Endodermal cell (in vitro differentiated cells): Measurements from ENCODE around the gene MYH7. TPM values are rescaled to one million over a fixed set of nuclear protein-coding genes. Genes with fewer than 3 reads are reported as not detected.

Source experiments
- DNase-seq: peaks from one replicate; pipeline ENCODE4 v3.0.0-alpha.2; 2017
- H3K27ac ChIP-seq: 2 replicates; pipeline ENCODE4 v1.5.1; 2013; ENCODE audit warnings: mild to moderate bottlenecking, low read depth, low read length, moderate library complexity
- H3K27me3 ChIP-seq: 2 replicates; pipeline ENCODE4 v1.6.1; 2013; ENCODE audit warnings: mild to moderate bottlenecking, low read length, moderate library complexity; ENCODE audit not compliant: insufficient read depth, control insufficient read depth, poor library complexity, severe bottlenecking
- H3K36me3 ChIP-seq: 2 replicates; pipeline ENCODE4 v1.7.0; 2013; ENCODE audit warnings: mild to moderate bottlenecking, low read length, moderate library complexity; ENCODE audit not compliant: control insufficient read depth, insufficient read depth
- H3K4me1 ChIP-seq: one replicate; pipeline ENCODE4 v1.7.0; 2013; ENCODE audit warnings: low read length; ENCODE audit not compliant: control insufficient read depth, insufficient read depth
- H3K4me3 ChIP-seq: 2 replicates; pipeline ENCODE4 v1.5.1; 2013; ENCODE audit warnings: mild to moderate bottlenecking, low read length, moderate library complexity
- H3K9ac ChIP-seq: 2 replicates; pipeline ENCODE4 v1.6.1; 2013; ENCODE audit warnings: mild to moderate bottlenecking, low read length, moderate library complexity; ENCODE audit not compliant: poor library complexity, severe bottlenecking; ENCODE audit errors: extremely low read depth
- H3K9me3 ChIP-seq: 2 replicates; pipeline ENCODE4 v1.6.1; 2013; ENCODE audit warnings: mild to moderate bottlenecking, low read length, moderate library complexity; ENCODE audit not compliant: control insufficient read depth
- H3K27ac Mint-ChIP-seq: 2 replicates; pipeline ENCODE4 v1.8.0; 2020; ENCODE audit warnings: mixed read lengths
- H3K27me3 Mint-ChIP-seq: 2 replicates; pipeline ENCODE4 v1.8.0; 2021; ENCODE audit warnings: mild to moderate bottlenecking, mixed read lengths; ENCODE audit not compliant: insufficient read depth
- H3K36me3 Mint-ChIP-seq: 2 replicates; pipeline ENCODE4 v1.8.0; 2020; ENCODE audit warnings: low read depth, mixed read lengths
- H3K4me1 Mint-ChIP-seq: 2 replicates; pipeline ENCODE4 v1.8.0; 2020; ENCODE audit warnings: mixed read lengths
- H3K4me3 Mint-ChIP-seq: 2 replicates; pipeline ENCODE4 v1.8.0; 2020; ENCODE audit warnings: mild to moderate bottlenecking, moderate library complexity, mixed read lengths
- H3K9me3 Mint-ChIP-seq: 2 replicates; pipeline ENCODE4 v1.8.0; 2020; ENCODE audit warnings: mild to moderate bottlenecking, mixed read lengths
- WGBS, 2 experiments: methylation state at CpG; one replicate each; pipeline versions ENCODE4 v1.1.5 to v1.1.7; 2013; ENCODE audit warnings: missing lambda C conversion rate in 2 of 2, mixed read lengths in 1 of 2; ENCODE audit not compliant: insufficient coverage in 1 of 2, insufficient read length in 1 of 2; 5-methylcytosine and 5-hydroxymethylcytosine counted together
- total RNA-seq, 2 donors: library from RNA; stranded (reverse); fragmentation: NEBNext Ultra II Directional in 1 of 2; extraction: Animal tissue kit (Norgen Biotek cat#: 25700) in 1 of 2; gene quantifications; 2 replicates in 1 of 2; 3 replicates in 1 of 2; pipeline ENCODE4 v1.2.1, GENCODE V29; 2021
- TF ChIP-seq, protein P1 (sequence below): fragments of 200-600 bp; sonication (generic); conservative IDR thresholded peaks from 2 replicates; pipeline ENCODE4 v1.5.0; 2021; ENCODE audit warnings: antibody characterized with exemption, mild to moderate bottlenecking

The MYH7 gene
- total RNA-seq, 2 donors from 2014 or later = 0.55 TPM; not detected in 1

DNA sequence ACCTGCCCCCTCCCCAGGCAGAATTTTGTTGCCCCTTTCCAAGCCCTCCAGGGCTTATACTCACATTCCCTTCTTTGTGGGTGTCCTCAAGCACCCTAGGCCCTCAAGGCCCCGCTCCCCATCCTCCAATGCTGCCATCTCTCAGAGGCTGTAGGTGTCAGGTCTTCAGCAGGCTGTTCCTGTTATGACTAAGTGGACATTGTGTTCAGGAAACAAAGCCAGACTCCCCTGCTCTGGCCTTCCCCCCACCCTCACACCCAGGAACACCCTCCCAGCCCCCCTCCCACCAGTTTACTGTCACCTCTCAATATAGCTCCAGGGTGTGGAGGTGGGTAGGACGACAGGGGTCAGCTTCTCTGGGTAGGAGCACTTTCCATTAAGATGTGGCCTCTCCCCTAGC, 26.0 kb downstream of the MYH7 start:
- TF ChIP-seq, protein P1, sequence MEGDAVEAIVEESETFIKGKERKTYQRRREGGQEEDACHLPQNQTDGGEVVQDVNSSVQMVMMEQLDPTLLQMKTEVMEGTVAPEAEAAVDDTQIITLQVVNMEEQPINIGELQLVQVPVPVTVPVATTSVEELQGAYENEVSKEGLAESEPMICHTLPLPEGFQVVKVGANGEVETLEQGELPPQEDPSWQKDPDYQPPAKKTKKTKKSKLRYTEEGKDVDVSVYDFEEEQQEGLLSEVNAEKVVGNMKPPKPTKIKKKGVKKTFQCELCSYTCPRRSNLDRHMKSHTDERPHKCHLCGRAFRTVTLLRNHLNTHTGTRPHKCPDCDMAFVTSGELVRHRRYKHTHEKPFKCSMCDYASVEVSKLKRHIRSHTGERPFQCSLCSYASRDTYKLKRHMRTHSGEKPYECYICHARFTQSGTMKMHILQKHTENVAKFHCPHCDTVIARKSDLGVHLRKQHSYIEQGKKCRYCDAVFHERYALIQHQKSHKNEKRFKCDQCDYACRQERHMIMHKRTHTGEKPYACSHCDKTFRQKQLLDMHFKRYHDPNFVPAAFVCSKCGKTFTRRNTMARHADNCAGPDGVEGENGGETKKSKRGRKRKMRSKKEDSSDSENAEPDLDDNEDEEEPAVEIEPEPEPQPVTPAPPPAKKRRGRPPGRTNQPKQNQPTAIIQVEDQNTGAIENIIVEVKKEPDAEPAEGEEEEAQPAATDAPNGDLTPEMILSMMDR = no peak
- Histone ChIP-seq H3K27ac (no peak overlapping the region), H3K9me3 (no peaks in the 10 kb centered on the region), H3K27me3 (peaks cover 8% of the 10 kb centered on the region), H3K4me3 (no peak overlapping the region), H3K36me3 (no peaks in the 10 kb centered on the region), H3K4me1 (no peaks in the 10 kb centered on the region), H3K9ac (no peak overlapping the region)
- no peak overlapping the region for H3K4me3 Mint-ChIP-seq
- WGBS, 2 experiments = 74% methylated on average over 2 of the region's 2 CpGs; no CpG with 5 or more reads in 1 of the 2 experiments
- H3K9me3 Mint-ChIP-seq = no peaks in the 10 kb centered on the region
- H3K27me3 Mint-ChIP-seq = peaks cover 28% of the 10 kb centered on the region
- H3K27ac Mint-ChIP-seq = no peak overlapping the region
- DNase-seq = no peak
- no peaks in the 10 kb centered on the region for H3K36me3 Mint-ChIP-seq
- H3K4me1 Mint-ChIP-seq = no peaks in the 10 kb centered on the region

DNA sequence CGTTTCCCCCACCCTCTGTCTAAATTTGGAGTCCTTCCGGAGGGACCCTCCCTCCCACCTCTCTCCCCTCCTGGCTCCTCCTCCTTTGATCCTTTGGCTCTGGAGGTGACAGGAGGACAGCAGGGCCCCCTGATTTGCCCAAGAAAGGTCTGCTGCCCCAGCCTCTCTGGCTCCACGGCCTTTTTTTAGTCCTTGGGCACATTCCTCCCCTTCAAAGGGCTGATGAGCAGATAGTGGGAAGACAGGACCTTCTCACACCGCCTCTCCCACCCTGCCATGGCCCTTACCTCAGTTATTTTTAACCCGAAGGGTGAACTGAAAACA, 27.2 kb downstream of the MYH7 start:
- WGBS, 2 experiments = 82 to 100% methylated on average over 1 to 5 of the region's 5 CpGs
- H3K4me3 Mint-ChIP-seq = no peak overlapping the region
- no peaks in the 10 kb centered on the region for H3K9me3 ChIP-seq
- no peak overlapping the region for H3K4me3 ChIP-seq
- no peak for DNase-seq
- TF ChIP-seq, protein P1 = no peak
- no peak overlapping the region for H3K27ac Mint-ChIP-seq
- no peaks in the 10 kb centered on the region for H3K36me3 Mint-ChIP-seq
- no peaks in the 10 kb centered on the region for H3K4me1 ChIP-seq
- H3K27ac ChIP-seq = no peak overlapping the region
- H3K9ac ChIP-seq = no peak overlapping the region
- H3K9me3 Mint-ChIP-seq = no peaks in the 10 kb centered on the region
- H3K27me3 Mint-ChIP-seq = peaks cover 36% of the 10 kb centered on the region
- peaks cover 8% of the 10 kb centered on the region for H3K27me3 ChIP-seq
- no peaks in the 10 kb centered on the region for H3K4me1 Mint-ChIP-seq
- no peaks in the 10 kb centered on the region for H3K36me3 ChIP-seq

DNA sequence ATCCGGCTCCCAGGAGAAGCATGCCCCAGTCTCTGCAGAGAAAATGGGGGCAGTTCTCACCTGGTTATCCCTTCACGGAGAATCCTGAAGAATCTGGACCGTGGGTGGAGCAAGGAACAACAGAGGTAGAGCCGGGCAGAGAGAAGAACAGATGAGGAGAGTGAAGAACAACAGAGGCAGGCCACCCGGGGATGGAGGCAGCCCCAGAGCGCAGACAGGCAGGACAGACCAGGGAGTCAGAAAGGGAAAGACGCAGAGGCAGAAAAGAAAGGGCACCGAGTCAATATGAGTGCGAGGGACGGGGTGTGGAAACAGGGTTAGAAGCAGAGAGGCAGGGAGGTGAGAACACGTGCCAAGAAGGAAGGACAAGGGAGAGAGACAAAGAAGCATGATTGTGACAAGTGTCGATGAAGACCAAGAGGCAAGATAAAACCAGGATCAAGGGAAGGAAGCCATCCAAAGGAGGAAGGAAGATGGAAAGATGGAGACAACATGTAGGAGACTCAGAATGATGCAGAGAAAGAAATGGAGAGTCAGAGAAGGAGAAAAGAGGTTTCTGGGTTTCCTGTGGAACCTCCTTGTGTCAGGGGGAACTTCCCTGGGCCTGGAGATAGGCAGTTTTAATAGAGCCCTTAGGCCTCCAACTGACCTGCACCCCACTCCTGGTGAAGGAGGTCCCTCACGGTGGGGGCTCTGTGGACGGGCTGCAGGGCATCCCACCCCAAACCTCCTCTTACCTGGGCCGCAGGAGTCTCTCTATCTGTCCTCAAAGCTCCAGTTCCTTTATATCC, 27.7 kb downstream of the MYH7 start, which contains the start of gene MYH6:
Gene MYH6, minus strand, starts transcription at position 758 of the 791 bp plus-strand sequence. CDS start 1,050 bp downstream, outside the sequence.
- WGBS, 2 experiments = 85 to 88% methylated on average over 11 to 15 of the region's 15 CpGs
- Histone ChIP-seq H3K9me3 (no peaks in the 10 kb centered on the region), H3K27me3 (peaks cover 8% of the 10 kb centered on the region), H3K4me3 (no peak within 1 kb of the TSS), H3K9ac (no peak within 1 kb of the TSS), H3K27ac (no peak within 1 kb of the TSS), H3K4me1 (no peaks in the 10 kb centered on the region), H3K36me3 (no peaks in the 10 kb centered on the region)
- Mint-ChIP-seq H3K4me3 (no peak within 1 kb of the TSS), H3K9me3 (no peaks in the 10 kb centered on the region), H3K27me3 (peaks cover 39% of the 10 kb centered on the region), H3K4me1 (no peaks in the 10 kb centered on the region), H3K27ac (no peak within 1 kb of the TSS), H3K36me3 (no peaks in the 10 kb centered on the region)
- TF ChIP-seq, protein P1 = no peak
- DNase-seq = no peak
